Measurements from ENCODE around the gene VCX.

GRCh38 chrX:7889680-7890079 lies 46.7 kb downstream of the VCX start:
- TF ChIP-seq CTCF (conservative IDR thresholded peaks at IDR 0.05) (no peak), ZFX (IDR thresholded peaks at IDR 0.05) (no peak)

All from C4-2B (cell line).